Glutamatergic neuron (in vitro differentiated cells): ENCODE results near the gene C10orf71. TPM values are rescaled to one million over a fixed set of nuclear protein-coding genes. Genes with fewer than 3 reads are reported as not detected.

Experiments used
- DNase-seq: peaks from one replicate; pipeline ENCODE4 v3.0.0; 2022
- H3K27ac Mint-ChIP-seq: one replicate; pipeline ENCODE4 v1.8.0; 2020; ENCODE audit warnings: mild to moderate bottlenecking, mixed read lengths, inconsistent platforms; ENCODE audit not compliant: unreplicated experiment
- H3K27me3 Mint-ChIP-seq: one replicate; pipeline ENCODE4 v1.8.0; 2020; ENCODE audit warnings: mild to moderate bottlenecking, moderate library complexity, mixed read lengths, inconsistent platforms; ENCODE audit not compliant: unreplicated experiment
- H3K36me3 Mint-ChIP-seq: one replicate; pipeline ENCODE4 v1.8.0; 2020; ENCODE audit warnings: mild to moderate bottlenecking, mixed read lengths, inconsistent platforms; ENCODE audit not compliant: unreplicated experiment
- H3K4me1 Mint-ChIP-seq: one replicate; pipeline ENCODE4 v1.8.0; 2020; ENCODE audit warnings: mild to moderate bottlenecking, low read depth, mixed read lengths, inconsistent platforms; ENCODE audit not compliant: unreplicated experiment
- H3K4me3 Mint-ChIP-seq: one replicate; pipeline ENCODE4 v1.8.0; 2020; ENCODE audit warnings: mild to moderate bottlenecking, mixed read lengths, inconsistent platforms; ENCODE audit not compliant: unreplicated experiment
- H3K9me3 Mint-ChIP-seq: one replicate; pipeline ENCODE4 v1.8.0; 2020; ENCODE audit warnings: mild to moderate bottlenecking, moderate library complexity, mixed read lengths, inconsistent platforms; ENCODE audit not compliant: unreplicated experiment
- CTCF ChIP-seq: fragments of 200-600 bp; sonication (generic); IDR thresholded peaks from one replicate; pipeline ENCODE4 v1.5.0; 2021; ENCODE audit not compliant: partially characterized antibody, unreplicated experiment
- total RNA-seq: library from RNA; stranded (reverse); fragmentation: NEBNext Ultra II Directional; extraction: Animal tissue kit (Norgen Biotek cat#: 25700); gene quantifications from one replicate; pipeline ENCODE4 v1.2.1, GENCODE V29; 2021; ENCODE audit not compliant: unreplicated experiment

The C10orf71 gene
- total RNA-seq, 1 donor from 2014 or later: 0.12 TPM

DNA sequence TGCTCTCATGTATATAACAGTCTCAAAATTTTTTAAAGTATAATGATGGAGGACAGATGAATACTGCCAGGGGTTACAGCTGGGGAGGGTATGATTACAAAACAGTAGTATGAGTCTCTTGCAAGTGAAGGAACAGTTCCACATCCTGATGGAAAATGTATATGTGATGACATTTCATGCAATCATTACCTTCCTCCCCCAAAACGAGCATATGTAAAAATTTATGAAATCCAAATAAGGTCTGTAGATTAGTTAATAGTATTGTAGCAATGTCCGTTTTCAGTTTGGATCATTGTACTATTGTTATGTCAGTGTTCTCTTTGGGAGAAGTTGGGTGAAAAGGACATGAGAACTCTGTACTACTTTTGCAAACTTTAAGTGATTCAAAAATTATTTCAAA lies 58.9 kb downstream of the C10orf71 start:
- H3K9me3 Mint-ChIP-seq: peaks cover 27% of the 10 kb centered on the region
- H3K4me1 Mint-ChIP-seq: peaks cover 24% of the 10 kb centered on the region
- H3K27me3 Mint-ChIP-seq: peaks cover 11% of the 10 kb centered on the region
- H3K36me3 Mint-ChIP-seq: peaks cover 4% of the 10 kb centered on the region
- no peak for DNase-seq
- no peak overlapping the region for H3K27ac Mint-ChIP-seq
- H3K4me3 Mint-ChIP-seq: no peak overlapping the region
- TF ChIP-seq CTCF: no peak

DNA sequence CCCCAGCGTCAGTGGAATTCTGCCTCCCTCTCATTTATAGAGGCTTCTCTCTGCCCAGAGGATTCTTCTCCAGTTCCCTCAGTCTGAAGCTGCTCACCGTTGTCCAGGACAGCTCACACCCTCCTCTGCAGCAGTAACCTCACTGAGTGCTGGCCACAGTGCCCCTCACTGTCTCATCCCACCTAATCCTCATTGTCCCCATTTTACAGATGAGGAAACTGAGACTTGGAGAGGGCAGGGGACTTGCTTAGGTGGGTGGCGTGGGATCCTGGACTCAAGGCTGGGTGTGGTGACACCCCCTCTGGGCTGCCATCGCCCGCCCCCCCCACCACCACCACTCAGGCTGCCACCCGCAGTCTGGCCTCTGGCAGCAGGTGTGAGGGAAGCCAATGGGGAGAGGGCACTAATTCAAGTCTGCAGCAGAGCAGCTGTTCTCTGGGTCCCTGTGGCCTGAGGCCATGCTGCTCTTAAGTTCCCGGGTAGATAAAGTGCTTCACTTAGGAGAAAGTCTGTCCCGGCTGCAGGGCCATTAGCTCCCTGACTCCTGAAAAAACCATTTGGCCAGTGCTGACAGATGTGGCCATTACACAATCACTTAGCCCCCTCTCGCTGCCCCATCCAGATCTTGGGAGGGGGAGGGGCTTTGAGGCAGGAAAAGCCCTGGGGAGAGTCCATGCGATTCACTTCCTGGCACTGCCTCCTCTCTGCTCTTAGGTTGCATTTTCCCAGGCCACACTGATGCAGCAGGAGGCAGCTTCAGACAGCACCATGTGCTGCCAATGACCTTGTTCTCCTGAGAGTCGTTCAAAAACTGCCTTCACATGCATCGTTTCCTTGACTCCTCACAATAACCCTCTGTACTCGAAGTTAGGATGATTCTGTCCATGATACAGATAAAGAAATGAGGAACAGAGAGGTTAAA lies 60.6 kb downstream of the C10orf71 start:
- peak overlapping the region; percentile 91 for H3K27ac Mint-ChIP-seq
- H3K27me3 Mint-ChIP-seq: peaks cover 19% of the 10 kb centered on the region
- peaks cover 4% of the 10 kb centered on the region for H3K36me3 Mint-ChIP-seq
- H3K4me3 Mint-ChIP-seq: no peak overlapping the region
- H3K4me1 Mint-ChIP-seq: peaks cover 36% of the 10 kb centered on the region
- no peak for TF ChIP-seq CTCF
- peaks cover 33% of the 10 kb centered on the region for H3K9me3 Mint-ChIP-seq
- DNase-seq: peak; percentile 92

DNA sequence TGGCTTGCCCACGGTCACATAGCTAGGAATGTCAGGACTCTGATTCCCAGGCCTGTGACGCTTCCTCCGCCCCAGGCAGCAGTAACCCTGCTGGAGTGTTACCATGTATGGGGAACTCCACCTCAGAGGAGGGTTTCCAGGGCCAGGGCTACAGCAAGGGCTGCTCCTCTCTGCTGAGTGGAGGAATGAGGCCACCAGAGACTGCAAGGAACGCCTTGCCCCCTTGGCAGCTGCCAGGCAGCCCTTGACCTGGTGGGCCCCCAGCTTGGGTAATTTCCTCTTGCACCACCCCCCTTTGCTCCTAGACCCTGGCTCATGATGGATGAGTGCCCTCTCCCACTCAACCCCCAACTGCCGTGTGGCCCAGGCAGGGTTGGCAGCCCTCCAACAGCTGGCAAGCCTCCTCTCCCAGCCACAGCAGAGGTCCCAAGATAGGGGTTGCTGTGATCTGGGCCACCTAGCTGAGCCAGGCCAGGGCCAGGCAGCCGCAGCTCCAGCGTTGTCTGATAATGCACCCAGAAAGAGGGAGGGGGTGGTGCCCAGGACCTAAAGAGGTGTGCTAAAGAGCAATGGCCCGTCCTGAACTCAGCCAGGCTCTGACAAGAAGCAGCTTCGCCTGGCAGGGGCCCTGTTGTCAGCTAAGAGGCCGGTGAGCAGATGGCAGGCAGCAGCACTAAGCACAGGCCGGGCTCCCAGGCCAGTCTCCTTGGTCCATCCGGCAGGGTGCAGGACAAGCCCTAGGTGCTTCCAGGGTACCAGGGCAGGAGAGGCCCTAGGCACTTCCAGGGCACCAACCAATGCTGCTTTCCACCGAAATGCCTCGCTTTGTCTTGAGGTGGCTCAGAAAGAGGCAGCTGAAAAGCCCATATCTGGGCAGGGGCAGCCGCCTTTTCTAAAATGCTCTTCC lies 61.6 kb downstream of the C10orf71 start:
- H3K27ac Mint-ChIP-seq: peak overlapping the region; percentile 91
- H3K4me3 Mint-ChIP-seq: no peak overlapping the region
- H3K36me3 Mint-ChIP-seq: peaks cover 4% of the 10 kb centered on the region

GRCh38 chr10:49361178-49361554 lies 62.2 kb downstream of the C10orf71 start:
- H3K9me3 Mint-ChIP-seq: peaks cover 30% of the 10 kb centered on the region

More for the DNA sequence above, 61.6 kb downstream of the C10orf71 start:
- H3K27me3 Mint-ChIP-seq: peaks cover 19% of the 10 kb centered on the region
- peak; percentile 58 for DNase-seq
- H3K9me3 Mint-ChIP-seq: peaks cover 33% of the 10 kb centered on the region
- H3K4me1 Mint-ChIP-seq: peaks cover 45% of the 10 kb centered on the region
- no peak for TF ChIP-seq CTCF

More at GRCh38 chr10:49361178-49361554, 62.2 kb downstream of the C10orf71 start:
- Mint-ChIP-seq H3K4me3 (no peak overlapping the region), H3K4me1 (peaks cover 45% of the 10 kb centered on the region), H3K36me3 (peaks cover 4% of the 10 kb centered on the region), H3K27ac (peak overlapping the region; percentile 52), H3K27me3 (peaks cover 19% of the 10 kb centered on the region)
- TF ChIP-seq CTCF: no peak
- no peak for DNase-seq
